ENCODE results near the gene ATP6V0A4.
"Not testable (repeated sequence)": the region's sequence is repeated elsewhere in the genome, so short reads cannot be mapped to it uniquely, and the experiment has no call there.

ATP6V0A4 gene
- 0 reads per million in 2 donors for total RNA-seq

- no peak for DNase-seq
Observed at GRCh38 chr7:138797715-138798320, at the start of gene ATP6V0A4, which contains the start of gene TMEM213. ATP6V0A4 (minus strand) TSS chr7:138798196; CDS start chr7:138771247, 26,949 bp downstream. TMEM213 (plus strand) TSS chr7:138797994; CDS start chr7:138798105, 111 bp downstream.

DNA sequence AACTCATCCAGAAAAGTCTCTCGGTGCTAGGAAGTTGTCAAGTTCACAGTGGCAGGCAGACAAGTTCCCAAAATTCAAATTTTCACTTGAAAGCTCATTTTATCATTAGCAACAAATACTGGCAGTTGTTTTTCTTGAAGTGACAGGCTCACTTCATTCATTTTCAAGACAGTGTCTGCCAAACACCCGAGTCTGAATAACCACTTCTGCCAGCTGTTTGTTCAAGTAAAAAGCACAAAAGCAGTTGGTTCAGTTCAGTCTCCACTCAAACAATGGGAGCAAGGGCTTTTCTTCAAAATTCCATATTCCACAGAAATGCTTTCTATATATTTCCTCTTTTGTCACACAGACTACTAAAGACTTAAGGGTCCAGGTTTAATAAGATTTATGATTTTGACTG is 47.7 kb upstream of the ATP6V0A4 start:
- no peak for DNase-seq

GRCh38 chr7:138843632-138844580 is 45.9 kb upstream of the ATP6V0A4 start:
- DNase-seq: no peak

DNA sequence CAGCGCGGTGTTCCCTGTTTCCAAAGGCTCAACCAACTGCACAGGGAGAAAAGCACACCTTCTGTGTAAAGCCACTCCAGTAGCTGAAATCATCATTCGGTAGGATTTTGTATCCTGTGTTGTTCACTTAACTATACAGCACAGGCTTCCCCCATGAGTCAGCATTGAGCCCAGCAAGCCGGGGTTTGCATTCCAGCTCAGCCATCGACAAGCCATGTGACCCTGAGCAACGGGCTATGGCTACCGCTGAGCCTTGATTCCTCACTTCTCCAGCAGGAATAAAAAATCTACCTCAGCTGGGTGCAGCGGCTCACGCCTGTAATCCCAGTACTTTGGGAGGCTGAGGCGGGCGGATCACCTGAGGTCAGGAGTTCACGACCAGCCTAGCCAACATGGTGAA is 44.1 kb upstream of the ATP6V0A4 start:
- no peak for DNase-seq

DNA sequence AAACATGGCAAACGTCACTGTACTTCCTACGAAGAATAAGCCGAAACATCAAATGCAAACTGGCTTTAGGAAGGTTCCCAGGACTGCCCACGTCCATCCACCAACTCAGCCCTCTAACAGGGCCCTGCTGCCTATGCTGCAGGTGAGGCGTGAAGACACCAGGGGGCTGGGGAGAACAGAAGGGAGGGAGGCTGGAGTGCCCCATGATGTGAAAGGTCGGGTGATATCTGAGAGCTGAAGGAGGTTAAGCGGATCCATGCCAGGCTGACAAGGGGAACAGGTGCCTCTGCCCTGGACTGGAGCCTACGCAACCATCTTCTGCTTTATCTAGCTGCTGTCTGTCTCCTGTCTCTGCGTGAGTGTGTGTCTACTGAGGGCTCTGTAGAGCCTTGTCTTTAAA is 40.2 kb upstream of the ATP6V0A4 start:
- no peak for DNase-seq

- no peak for DNase-seq
Observed at GRCh38 chr7:138837627-138838026, 39.6 kb upstream of the ATP6V0A4 start.

DNA sequence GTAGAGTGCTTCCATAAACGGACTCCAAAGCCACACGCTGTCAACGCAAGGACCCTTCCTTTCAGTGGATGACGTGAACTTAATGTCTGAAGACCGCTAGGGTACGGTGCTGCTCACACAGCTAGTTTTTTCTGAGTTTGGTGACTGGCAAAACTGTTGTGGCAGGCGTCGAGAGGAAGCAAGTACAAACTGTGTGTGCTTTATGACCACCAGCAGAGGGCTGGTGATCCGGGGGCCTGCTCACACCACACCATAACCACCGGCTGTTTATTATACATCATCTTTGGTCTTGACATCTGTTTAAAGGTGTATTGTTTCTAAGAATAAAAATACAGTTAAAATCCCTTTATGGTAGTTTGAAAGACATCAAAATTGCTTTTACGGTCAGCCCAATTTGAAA is 37.1 kb upstream of the ATP6V0A4 start:
- DNase-seq: no peak

GRCh38 chr7:138834583-138834982 is 36.6 kb upstream of the ATP6V0A4 start:
- DNase-seq: no peak

- DNase-seq: no peak
Observed at GRCh38 chr7:138833596-138833995, 35.6 kb upstream of the ATP6V0A4 start.

DNA sequence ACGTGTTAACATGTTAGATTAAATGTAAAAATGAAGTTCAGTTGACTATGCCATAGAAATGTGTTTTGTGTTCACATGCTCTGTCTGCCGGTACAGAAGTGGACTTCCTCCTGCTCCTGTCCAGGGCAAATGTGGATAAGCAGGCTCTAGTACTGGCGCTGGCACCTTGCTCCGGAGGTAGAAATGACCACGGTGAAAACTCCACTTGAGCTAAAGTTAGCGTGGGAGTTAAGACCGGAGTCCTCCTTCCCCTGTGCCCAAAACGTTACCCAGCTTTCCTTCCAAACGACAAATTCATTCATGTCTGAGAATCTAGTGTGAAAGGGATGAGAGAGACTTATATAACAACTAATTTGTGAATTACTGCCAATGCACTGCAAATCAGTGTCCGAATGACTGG is 35.0 kb upstream of the ATP6V0A4 start:
- DNase-seq: no peak

DNA sequence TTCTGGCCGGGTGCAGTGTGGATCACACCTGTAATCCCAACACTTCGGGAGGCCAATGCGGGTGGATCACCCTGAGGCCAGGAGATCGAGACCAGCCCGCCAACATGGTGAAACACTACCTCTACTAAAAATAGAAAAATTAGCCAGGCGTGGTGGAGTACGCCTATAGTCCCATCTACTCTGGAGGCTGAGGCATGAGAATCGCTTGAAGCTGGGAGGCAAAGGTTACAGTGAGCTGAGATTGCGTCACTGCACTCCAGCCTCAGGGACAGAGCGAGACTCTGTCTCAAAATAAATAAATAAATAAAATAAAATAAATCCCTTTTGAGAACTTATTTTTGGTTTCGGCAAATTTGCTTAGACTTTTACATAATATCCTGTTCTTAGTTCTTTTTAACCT is 31.3 kb upstream of the ATP6V0A4 start:
- no peak for DNase-seq

DNA sequence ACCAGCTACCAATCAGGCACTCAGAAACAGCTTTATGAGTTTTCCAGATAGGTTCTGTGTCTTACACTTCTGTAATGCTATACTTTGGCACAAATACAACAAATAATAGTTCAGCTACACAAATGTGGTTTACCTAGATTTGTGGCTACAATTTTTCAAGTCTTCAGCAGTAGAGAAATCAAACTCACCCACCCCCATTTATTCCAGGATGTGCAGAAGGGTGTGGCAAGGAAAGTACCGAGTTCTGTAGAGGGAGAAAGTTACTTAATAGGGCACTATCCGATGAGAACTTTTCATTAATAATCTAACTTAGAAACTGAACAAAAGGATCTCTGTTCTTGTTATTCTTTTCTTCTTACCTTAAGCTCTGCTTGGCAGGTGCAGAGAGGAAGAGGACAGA is 30.3 kb upstream of the ATP6V0A4 start:
- no peak for DNase-seq

DNA sequence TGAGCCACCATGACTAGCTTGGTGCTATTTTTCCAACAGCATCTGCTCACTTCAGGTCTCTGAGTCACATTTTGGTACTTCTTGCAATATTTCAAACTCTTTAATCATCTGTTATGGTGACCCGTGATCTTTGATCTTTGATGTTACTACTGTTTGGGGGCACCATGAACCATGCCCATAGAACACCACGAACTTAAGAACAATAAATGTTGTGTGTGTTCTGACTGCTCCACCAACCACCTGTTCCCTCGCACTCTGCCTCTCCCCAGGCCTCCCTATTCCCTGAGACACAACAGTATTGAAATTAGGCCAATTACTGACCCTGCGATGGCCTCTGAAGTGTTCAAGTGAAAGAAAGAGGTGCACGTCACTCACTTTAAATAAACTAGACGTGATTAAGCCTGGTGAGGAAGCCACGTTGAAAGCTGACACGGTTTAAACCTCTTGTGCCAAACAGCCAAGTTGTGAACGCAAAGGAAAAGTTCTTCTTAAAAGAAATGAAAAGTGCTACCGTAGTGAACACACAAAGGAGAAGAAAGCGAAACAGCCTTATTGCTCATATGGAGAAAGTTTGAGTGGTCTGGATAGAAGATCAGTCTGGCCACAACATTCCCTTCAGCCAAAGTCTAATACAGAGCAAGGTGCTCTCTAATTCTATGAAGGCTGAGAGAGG is 27.2 kb upstream of the ATP6V0A4 start:
- DNase-seq: no peak

DNA sequence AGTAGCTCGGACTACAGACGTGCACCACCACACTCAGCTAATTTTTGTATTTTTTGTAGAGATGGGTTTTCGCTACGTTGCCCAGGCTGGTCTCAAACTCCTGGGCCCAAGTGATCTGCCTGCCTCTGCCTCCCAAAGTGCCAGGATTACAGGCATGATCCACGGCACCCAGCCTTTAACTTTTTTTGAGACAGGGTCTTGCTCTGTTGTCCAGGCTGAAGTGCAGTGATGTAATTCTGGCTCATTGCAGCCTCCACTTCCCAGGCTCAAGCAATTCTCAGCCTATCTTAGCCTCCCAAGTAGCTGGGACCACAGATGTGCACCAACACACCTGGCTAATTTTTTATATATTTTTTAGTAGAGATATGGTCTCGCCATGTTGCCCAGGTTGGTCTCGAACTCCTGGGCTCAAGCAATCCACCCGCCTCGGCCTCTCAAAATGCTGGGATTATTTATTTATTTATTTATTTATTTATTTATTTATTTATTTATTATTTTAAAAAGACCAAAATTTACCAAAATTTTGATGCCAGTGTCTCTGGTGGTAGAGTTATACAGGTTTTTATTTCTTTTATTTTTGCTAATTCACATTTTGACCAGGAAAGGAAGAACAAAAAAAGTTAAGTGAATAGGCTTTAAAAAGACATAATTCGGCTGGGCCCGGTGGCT is 25.0 kb upstream of the ATP6V0A4 start:
- DNase-seq: no peak

- DNase-seq: no peak
Observed at GRCh38 chr7:138821912-138822311, 23.9 kb upstream of the ATP6V0A4 start.

GRCh38 chr7:138819625-138820024 is 21.6 kb upstream of the ATP6V0A4 start:
- no peak for DNase-seq

DNA sequence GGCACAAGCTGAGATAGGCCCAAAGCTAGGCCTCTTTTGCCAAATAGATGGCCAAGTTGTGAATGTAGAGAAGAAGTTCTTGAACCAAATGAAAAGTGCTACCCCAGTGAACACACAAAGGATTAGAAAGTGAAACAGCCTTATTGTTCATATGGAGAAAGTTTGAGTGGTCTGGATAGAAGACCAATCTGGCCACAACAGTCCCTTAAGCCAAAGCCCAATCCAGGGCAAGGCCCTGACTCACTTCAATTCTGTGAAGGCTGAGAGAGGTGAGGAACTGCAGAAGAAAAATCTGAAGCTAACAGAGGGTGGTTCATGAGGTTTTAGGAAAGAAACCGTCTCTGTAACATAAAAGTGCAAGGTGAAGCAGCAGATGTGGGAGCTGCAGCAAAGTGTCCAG is 18.7 kb upstream of the ATP6V0A4 start:
- DNase-seq: no peak

DNA sequence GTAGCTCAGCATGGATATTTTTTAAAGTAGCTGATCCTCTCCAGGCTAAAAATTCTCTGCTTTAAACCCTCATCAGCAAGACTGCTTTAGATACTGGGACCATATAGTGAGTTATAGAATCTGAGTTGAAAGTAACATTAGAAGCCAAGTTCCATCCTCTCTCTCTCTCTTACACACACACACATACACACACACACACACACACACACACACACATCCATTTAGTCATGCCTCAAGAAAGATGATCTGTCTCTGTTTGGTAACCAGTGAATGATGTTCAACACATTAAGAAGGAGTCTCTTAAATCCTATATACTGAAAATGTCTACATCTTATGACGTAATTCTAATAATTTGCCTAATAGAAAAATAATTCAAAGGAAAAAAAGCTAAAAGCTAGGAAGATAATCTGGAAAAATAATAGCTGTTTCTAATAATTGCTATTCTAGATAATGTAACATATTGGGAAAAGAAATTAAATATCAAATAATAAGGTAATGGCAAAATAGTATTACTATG is 16.9 kb upstream of the ATP6V0A4 start:
- no peak for DNase-seq

- DNase-seq: no peak
Observed at GRCh38 chr7:138813945-138814344, 15.9 kb upstream of the ATP6V0A4 start.

DNA sequence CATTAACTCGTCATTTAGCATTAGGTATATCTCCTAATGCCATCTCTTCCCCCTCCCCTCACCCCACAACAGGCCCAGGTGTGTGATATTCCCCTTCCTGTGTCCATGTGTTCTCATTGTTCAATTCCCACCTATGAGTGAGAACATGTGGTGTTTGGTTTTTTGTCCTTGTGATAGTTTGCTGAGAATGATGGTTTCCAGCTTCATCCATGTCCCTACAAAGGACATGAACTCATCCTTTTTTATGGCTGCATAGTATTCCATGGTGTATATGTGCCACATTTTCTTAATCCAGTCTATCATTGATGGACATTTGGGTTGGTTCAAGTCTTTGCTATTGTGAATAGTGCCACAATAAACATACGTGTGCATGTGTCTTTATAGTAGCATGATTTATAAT is 13.3 kb upstream of the ATP6V0A4 start:
- DNase-seq: not testable (repeated sequence)

GRCh38 chr7:138809346-138809745 is 11.3 kb upstream of the ATP6V0A4 start:
- no peak for DNase-seq

DNA sequence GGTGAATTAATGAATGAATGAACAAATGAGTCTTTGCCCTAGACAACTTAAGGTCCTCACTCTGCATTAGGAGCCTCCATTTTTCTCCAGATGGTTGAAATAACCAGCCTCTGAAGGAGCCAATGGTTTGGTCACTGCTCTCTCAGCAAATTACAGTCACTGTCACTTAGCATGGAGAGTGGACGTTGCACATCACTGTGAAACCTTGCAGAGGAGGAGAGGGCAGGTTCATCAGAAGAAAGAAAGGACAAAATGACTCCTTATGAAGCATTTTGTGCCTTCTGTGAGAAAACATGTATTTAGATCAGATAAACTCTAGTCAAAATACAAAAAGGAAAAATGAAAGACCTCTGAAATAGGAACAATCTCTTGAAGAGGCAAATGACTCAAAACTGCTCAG is 6.6 kb upstream of the ATP6V0A4 start:
- DNase-seq: no peak

DNA sequence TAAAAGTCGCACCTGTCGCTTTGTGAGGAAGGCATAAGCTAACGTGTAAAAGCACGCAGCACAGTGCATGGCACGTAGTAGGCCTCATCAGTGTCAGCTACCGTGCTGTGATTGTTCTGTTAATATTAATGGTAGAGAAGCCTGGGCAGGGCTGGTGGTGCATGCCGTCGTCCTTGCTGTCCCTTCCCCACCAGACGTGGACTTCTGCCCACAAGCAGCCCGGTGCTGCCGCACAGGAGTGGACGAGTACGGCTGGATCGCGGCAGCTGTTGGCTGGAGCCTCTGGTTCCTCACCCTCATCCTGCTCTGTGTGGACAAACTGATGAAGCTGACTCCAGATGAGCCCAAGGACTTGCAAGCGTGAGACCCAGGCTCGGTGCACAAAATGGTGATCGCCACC is 4.7 kb upstream of the ATP6V0A4 start:
- no peak for DNase-seq

Data from T-helper 9 cell (primary cell).